OCI-LY3 (cell line): ENCODE results near the gene KLRC3.
"Not testable (repeated sequence)": the region's sequence is repeated elsewhere in the genome, so short reads cannot be mapped to it uniquely, and the experiment has no call there.

Experiments used
- H2AFZ ChIP-seq: fragments of 200-600, 300-600 bp; shearing (Covaris generic); 2 replicates; pipeline ENCODE4 v1.6.0; 2014; ENCODE audit warnings: antibody characterized with exemption, low read depth, low read length
- H3K27ac ChIP-seq: fragments of 200-600, 300-600 bp; sonication (generic); 2 replicates; pipeline ENCODE4 v1.5.1; 2014; ENCODE audit warnings: mild to moderate bottlenecking, low read length, moderate library complexity, mixed read lengths
- H3K27me3 ChIP-seq: fragments of 200-600, 300-600 bp; sonication (generic); 2 replicates; pipeline ENCODE4 v1.6.1; 2014; ENCODE audit warnings: low read depth, low read length, mixed read lengths
- H3K36me3 ChIP-seq: fragments of 200-600, 300-600 bp; sonication (generic); replicated peaks from 2 replicates; pipeline ENCODE3; 2014; ENCODE audit warnings: low read depth, low read length, mixed read lengths
- H3K4me1 ChIP-seq: fragments of 300-600, 200-600 bp; sonication (generic); 2 replicates; pipeline ENCODE4 v1.6.1; 2014; ENCODE audit warnings: low read length, mixed read lengths
- H3K4me2 ChIP-seq: fragments of 200-600, 300-600 bp; sonication (generic); 2 replicates; pipeline ENCODE4 v1.6.1; 2014; ENCODE audit warnings: low read length, mixed read lengths
- H3K4me3 ChIP-seq: fragments of 300-600, 200-600 bp; sonication (generic); 2 replicates; pipeline ENCODE4 v1.5.1; 2014; ENCODE audit warnings: antibody characterized with exemption, mild to moderate bottlenecking, low read length, moderate library complexity
- H3K79me2 ChIP-seq: fragments of 300-600, 200-600 bp; shearing (Covaris generic); 2 replicates; pipeline ENCODE4 v1.6.1; 2014; ENCODE audit warnings: mild to moderate bottlenecking, low read length, mixed read lengths
- H3K9ac ChIP-seq: fragments of 300-600, 200-600 bp; shearing (Covaris generic); 2 replicates; pipeline ENCODE4 v1.6.0; 2014; ENCODE audit warnings: mild to moderate bottlenecking, low read length, moderate library complexity
- H3K9me3 ChIP-seq: fragments of 200-600, 300-600 bp; shearing (Covaris generic); 2 replicates; pipeline ENCODE4 v1.6.1; 2014; ENCODE audit warnings: low read length, mixed read lengths; ENCODE audit not compliant: insufficient read depth
- H4K20me1 ChIP-seq: fragments of 200-600, 300-600 bp; sonication (generic); 2 replicates; pipeline ENCODE4 v1.6.1; 2016; ENCODE audit warnings: low read length, mixed read lengths; ENCODE audit not compliant: insufficient read depth
- CTCF ChIP-seq: fragments of 200-600, 300-600 bp; sonication (generic); IDR thresholded peaks from 2 replicates; pipeline ENCODE4 v1.5.1; 2014; ENCODE audit warnings: antibody characterized with exemption, low read length, low read depth
- EZH2phosphoT487 ChIP-seq: fragments of 200-600 bp; shearing (Covaris generic); IDR thresholded peaks from 2 replicates; pipeline ENCODE4 v1.6.1; 2018; ENCODE audit warnings: antibody characterized with exemption, mixed run types, low read depth

Gene KLRC3

GRCh38 chr12:10374624-10375018 is 45.8 kb downstream of the KLRC3 start:
- Histone ChIP-seq H3K9me3 (no peaks in the 10 kb centered on the region), H4K20me1 (no peaks in the 10 kb centered on the region), H3K27me3 (no peaks in the 10 kb centered on the region), H3K4me1 (peaks cover 24% of the 10 kb centered on the region; the same call in 1 of the 2 replicates), H3K27ac (no peak overlapping the region), H3K4me2 (no peak overlapping the region), H3K36me3 (no peaks in the 10 kb centered on the region), H3K79me2 (no peaks in the 10 kb centered on the region), H2AFZ (no peak overlapping the region), H3K4me3 (no peak overlapping the region), H3K9ac (no peak overlapping the region)
- TF ChIP-seq CTCF (no peak), EZH2phosphoT487 (no peak)

- Histone ChIP-seq H2AFZ (0 out of 2 replicates have a peak overlapping the region, but pooled peaks have one; percentile 22), H4K20me1 (no peaks in the 10 kb centered on the region), H3K27ac (no peak overlapping the region), H3K9me3 (no peaks in the 10 kb centered on the region), H3K4me1 (peaks cover 45% of the 10 kb centered on the region), H3K4me3 (no peak overlapping the region), H3K79me2 (no peaks in the 10 kb centered on the region), H3K4me2 (no peak overlapping the region), H3K27me3 (no peaks in the 10 kb centered on the region), H3K9ac (no peak overlapping the region), H3K36me3 (no peaks in the 10 kb centered on the region)
- TF ChIP-seq EZH2phosphoT487 (no peak), CTCF (no peak)
Measured at GRCh38 chr12:10372559-10372958, 47.8 kb downstream of the KLRC3 start.

GRCh38 chr12:10371893-10372535 is 48.4 kb downstream of the KLRC3 start:
- not testable (repeated sequence) for H3K9ac ChIP-seq, H3K4me3 ChIP-seq, H3K4me2 ChIP-seq, H2AFZ ChIP-seq, H3K27me3 ChIP-seq, H3K36me3 ChIP-seq, H3K9me3 ChIP-seq, H4K20me1 ChIP-seq, H3K27ac ChIP-seq, H3K79me2 ChIP-seq
- H3K4me1 ChIP-seq: peaks cover 50% of the 10 kb centered on the region

- Histone ChIP-seq H3K36me3 (no peaks in the 10 kb centered on the region), H3K4me1 (peaks cover 61% of the 10 kb centered on the region), H3K4me2 (no peak overlapping the region), H3K4me3 (no peak overlapping the region), H3K27ac (no peak overlapping the region; the same call in 1 of the 2 replicates), H2AFZ (no peak overlapping the region), H3K79me2 (no peaks in the 10 kb centered on the region), H3K9ac (no peak overlapping the region), H3K27me3 (no peaks in the 10 kb centered on the region), H4K20me1 (no peaks in the 10 kb centered on the region), H3K9me3 (no peaks in the 10 kb centered on the region)
- no peak for TF ChIP-seq EZH2phosphoT487
- TF ChIP-seq CTCF: no peak
Measured at GRCh38 chr12:10369557-10370415, 50.6 kb downstream of the KLRC3 start.
